CD4-positive, alpha-beta memory T cell (primary cell): ENCODE results near the gene CEACAM18. TPM values are rescaled to one million over a fixed set of nuclear protein-coding genes. Genes with fewer than 3 reads are reported as not detected.

Experiments
- CTCF ChIA-PET: fragments of 350-600 bp; sonication (Branson Sonifier 250); formaldehyde crosslinking; loops from one replicate; lab custom pipeline; 2021; ENCODE audit warnings: inconsistent platforms; ENCODE audit not compliant: partially characterized antibody; lab: Charles Lee
- POLR2A ChIA-PET: fragments of 350-600 bp; sonication (Branson Sonifier 250); formaldehyde crosslinking; loops from one replicate; lab custom pipeline; 2021; ENCODE audit not compliant: partially characterized antibody; lab: Charles Lee
- DNase-seq, 5 donors: peaks; one replicate each; pipeline versions ENCODE4 v3.0.0 to v3.0.0-alpha.2; 2020 to 2022; ENCODE audit warnings: mixed read lengths in 1 of 5
- H3K27ac ChIP-seq: one replicate; pipeline ENCODE4 v1.7.0; 2013; ENCODE audit warnings: low read depth, low read length
- H3K27me3 ChIP-seq: 2 replicates; pipeline ENCODE4 v1.7.0; 2013; ENCODE audit warnings: mild to moderate bottlenecking, low read length, moderate library complexity; ENCODE audit not compliant: insufficient read depth
- H3K36me3 ChIP-seq: 2 replicates; pipeline ENCODE4 v1.7.0; 2013; ENCODE audit warnings: mild to moderate bottlenecking, low read length, moderate library complexity; ENCODE audit not compliant: insufficient read depth
- H3K4me1 ChIP-seq: 2 replicates; pipeline ENCODE4 v1.7.0; 2013; ENCODE audit warnings: mild to moderate bottlenecking, low read length, moderate library complexity; ENCODE audit not compliant: insufficient read depth
- H3K4me3 ChIP-seq, 2 donors: one replicate each; pipeline ENCODE4 v1.7.0; 2013; ENCODE audit warnings: low read length in 2 of 2, mild to moderate bottlenecking in 1 of 2
- H3K9me3 ChIP-seq, 2 donors: one replicate each; pipeline ENCODE4 v1.7.0; 2013; ENCODE audit warnings: low read length in 2 of 2, control low read depth in 1 of 2; ENCODE audit not compliant: control insufficient read depth in 1 of 2
- H3K27ac Mint-ChIP-seq, 7 donors: one replicate each; pipeline ENCODE4 v1.8.0; 2020 to 2021; ENCODE audit warnings: mixed read lengths in 7 of 7, mild to moderate bottlenecking in 6 of 7, inconsistent platforms in 3 of 7, moderate library complexity in 3 of 7
- H3K27me3 Mint-ChIP-seq, 2 donors: one replicate each; pipeline ENCODE4 v1.8.0; 2020 to 2021; ENCODE audit warnings: mixed read lengths in 2 of 2
- H3K36me3 Mint-ChIP-seq, 2 donors: one replicate each; pipeline ENCODE4 v1.8.0; 2020 to 2021; ENCODE audit warnings: mixed read lengths in 2 of 2, inconsistent platforms in 1 of 2, mild to moderate bottlenecking in 1 of 2
- H3K4me1 Mint-ChIP-seq, 4 donors: one replicate each; pipeline ENCODE4 v1.8.0; 2020 to 2021; ENCODE audit warnings: mixed read lengths in 4 of 4, mild to moderate bottlenecking in 1 of 4
- H3K4me3 Mint-ChIP-seq, 8 donors: one replicate each; pipeline ENCODE4 v1.8.0; 2020 to 2021; ENCODE audit warnings: mixed read lengths in 8 of 8, mild to moderate bottlenecking in 7 of 8, moderate library complexity in 6 of 8, inconsistent platforms in 3 of 8
- H3K9me3 Mint-ChIP-seq, 8 donors: one replicate each; pipeline ENCODE4 v1.8.0; 2020 to 2021; ENCODE audit warnings: mixed read lengths in 8 of 8, mild to moderate bottlenecking in 5 of 8, inconsistent platforms in 3 of 8, moderate library complexity in 1 of 8
- intact Hi-C: fragments of 100-400 bp; cut with micrococcal nuclease; formaldehyde crosslinking; loops from one replicate; pipeline ENCODE4 v1.15.1; 2023
- polyA plus RNA-seq, 2 donors: library from polyadenylated mRNA; unstranded; fragments of 300-500 nt; fragmentation: Illumina TruSeq; gene quantifications; one replicate each; pipeline ENCODE4 v1.2.3, GENCODE V29; 2021
- total RNA-seq, 2 experiments: library from RNA; stranded (reverse); gene quantifications; one replicate each; pipeline ENCODE4 v1.2.3, GENCODE V29; 2021

CEACAM18 gene
- total and polyA plus RNA-seq, 4 experiments from 2014 or later: not detected

DNA sequence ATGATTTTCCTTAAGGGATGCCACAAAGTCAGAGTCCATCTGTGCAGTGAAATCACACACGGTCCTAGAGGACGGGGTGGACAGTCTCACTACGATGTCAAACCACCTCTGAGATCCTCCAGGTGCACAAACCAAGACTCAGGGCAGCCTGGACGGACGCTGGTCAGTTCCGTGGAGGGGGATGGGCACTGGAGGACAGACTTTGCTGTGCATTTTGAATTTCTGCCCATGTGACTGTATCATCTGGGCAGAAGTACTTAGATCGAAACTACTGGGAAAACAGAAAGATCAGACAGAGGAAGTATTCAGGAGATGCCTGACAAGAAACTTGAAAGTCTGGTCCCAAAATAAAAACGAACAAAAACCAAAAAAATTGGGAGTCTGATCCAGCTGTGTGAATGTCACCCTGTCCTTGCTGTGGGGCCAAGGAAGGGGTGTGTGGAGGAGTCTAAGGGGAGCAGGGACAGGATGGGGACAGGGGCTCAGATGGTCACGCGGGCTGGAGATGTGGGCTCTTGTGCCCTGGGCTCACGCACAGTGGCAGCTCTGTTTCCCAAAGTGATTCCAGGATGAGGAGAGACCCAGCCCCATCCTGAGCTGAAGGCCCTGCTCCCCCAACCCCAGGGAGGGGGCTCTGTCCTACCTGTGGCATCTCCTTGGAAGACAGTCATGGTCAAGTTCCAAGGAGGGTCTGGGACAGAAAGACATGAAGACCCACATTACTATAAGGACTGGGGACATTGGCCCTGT is 21.6 kb upstream of the CEACAM18 start:
- Mint-ChIP-seq H3K9me3 (peaks cover 0 to 4% (median 0%) of the 10 kb centered on the region in 8 donors), H3K27ac (no peak overlapping the region), H3K36me3 (no peaks in the 10 kb centered on the region), H3K4me3 (no peak overlapping the region), H3K27me3 (peaks cover 3 to 17% of the 10 kb centered on the region in 2 donors), H3K4me1 (peaks cover 0 to 4% (median under 1%) of the 10 kb centered on the region in 4 donors)
- H3K27ac ChIP-seq: no peak overlapping the region
- H3K9me3 ChIP-seq: no peaks in the 10 kb centered on the region
- ChIA-PET POLR2A (no interaction called here), CTCF (no interaction called here)
- no peak overlapping the region for H3K4me3 ChIP-seq
- no peaks in the 10 kb centered on the region for H3K27me3 ChIP-seq
- no peak for DNase-seq
- no peaks in the 10 kb centered on the region for H3K36me3 ChIP-seq
- intact Hi-C loops: no loop called here
- no peaks in the 10 kb centered on the region for H3K4me1 ChIP-seq

- H3K9me3 ChIP-seq: no peaks in the 10 kb centered on the region
- H3K36me3 Mint-ChIP-seq: no peaks in the 10 kb centered on the region
- peaks cover 0 to 4% (median 0%) of the 10 kb centered on the region in 8 donors for H3K9me3 Mint-ChIP-seq
- CTCF ChIA-PET: no interaction called here
- peak in 1 of 5 donors; percentile 25 for DNase-seq
- no peak overlapping the region for H3K27ac ChIP-seq
- H3K27me3 Mint-ChIP-seq: peaks cover 3 to 21% of the 10 kb centered on the region in 2 donors
- H3K36me3 ChIP-seq: no peaks in the 10 kb centered on the region
- intact Hi-C loops: no loop called here
- POLR2A ChIA-PET: no interaction called here
- no peaks in the 10 kb centered on the region for H3K4me1 ChIP-seq
- peaks cover 0 to 4% (median under 1%) of the 10 kb centered on the region in 4 donors for H3K4me1 Mint-ChIP-seq
- no peak overlapping the region for H3K4me3 Mint-ChIP-seq
- H3K27ac Mint-ChIP-seq: no peak overlapping the region
- peaks cover 7% of the 10 kb centered on the region for H3K27me3 ChIP-seq
- H3K4me3 ChIP-seq: no peak overlapping the region
Measured at GRCh38 chr19:51457351-51458013, 20.9 kb upstream of the CEACAM18 start.

- Histone ChIP-seq H3K9me3 (no peaks in the 10 kb centered on the region), H3K4me3 (no peak within 1 kb of the TSS), H3K36me3 (no peaks in the 10 kb centered on the region), H3K4me1 (no peaks in the 10 kb centered on the region), H3K27me3 (peaks cover 10% of the 10 kb centered on the region), H3K27ac (no peak within 1 kb of the TSS)
- H3K36me3 Mint-ChIP-seq: no peaks in the 10 kb centered on the region
- DNase-seq: no peak
- intact Hi-C loops: no loop called here
- H3K27me3 Mint-ChIP-seq: peaks cover 7 to 25% of the 10 kb centered on the region in 2 donors
- H3K4me3 Mint-ChIP-seq: no peak within 1 kb of the TSS
- ChIA-PET CTCF (no interaction called here), POLR2A (no interaction called here)
- peaks cover 2 to 8% (median 4%) of the 10 kb centered on the region in 4 donors for H3K4me1 Mint-ChIP-seq
- peak within 1 kb of the TSS in 1 of 7 donors; percentile 52 for H3K27ac Mint-ChIP-seq
- peaks cover 0 to 4% (median 0%) of the 10 kb centered on the region in 8 donors for H3K9me3 Mint-ChIP-seq
Measured at GRCh38 chr19:51458051-51458645, 20.2 kb upstream of the CEACAM18 start, which contains the start of gene SIGLEC8. Gene SIGLEC8 (minus strand): TSS chr19:51458454. CDS start chr19:51458387, 67 bp downstream.

GRCh38 chr19:51458899-51459505 is 19.3 kb upstream of the CEACAM18 start:
- Mint-ChIP-seq H3K27me3 (peaks cover 7 to 23% of the 10 kb centered on the region in 2 donors), H3K36me3 (no peaks in the 10 kb centered on the region), H3K9me3 (no peaks in the 10 kb centered on the region), H3K4me3 (no peak overlapping the region), H3K4me1 (peaks cover 2 to 13% (median 5%) of the 10 kb centered on the region in 4 donors), H3K27ac (peak overlapping the region in 1 of 7 donors; percentile 52)
- Histone ChIP-seq H3K4me1 (no peaks in the 10 kb centered on the region), H3K27me3 (peaks cover 10% of the 10 kb centered on the region), H3K9me3 (no peaks in the 10 kb centered on the region), H3K4me3 (no peak overlapping the region), H3K27ac (no peak overlapping the region), H3K36me3 (no peaks in the 10 kb centered on the region)
- ChIA-PET CTCF (no interaction called here), POLR2A (no interaction called here)
- DNase-seq: peak in 1 of 5 donors; percentile 14
- intact Hi-C loops: no loop called here

GRCh38 chr19:51460164-51460992 is 18.0 kb upstream of the CEACAM18 start:
- POLR2A ChIA-PET: no interaction called here
- no peak for DNase-seq

GRCh38 chr19:51461723-51462161 is 16.6 kb upstream of the CEACAM18 start:
- Histone ChIP-seq H3K4me3 (no peak overlapping the region), H3K4me1 (no peaks in the 10 kb centered on the region), H3K36me3 (no peaks in the 10 kb centered on the region), H3K27ac (no peak overlapping the region), H3K27me3 (peaks cover 10% of the 10 kb centered on the region), H3K9me3 (no peaks in the 10 kb centered on the region)
- Mint-ChIP-seq H3K4me1 (peaks cover 2 to 18% (median 5%) of the 10 kb centered on the region in 4 donors), H3K27me3 (peaks cover 12 to 29% of the 10 kb centered on the region in 2 donors), H3K4me3 (no peak overlapping the region), H3K36me3 (no peaks in the 10 kb centered on the region), H3K27ac (no peak overlapping the region), H3K9me3 (no peaks in the 10 kb centered on the region)
- intact Hi-C loops: no loop called here
- ChIA-PET POLR2A (no interaction called here), CTCF (no interaction called here)
- no peak for DNase-seq

More at GRCh38 chr19:51460164-51460992, 18.0 kb upstream of the CEACAM18 start:
- Mint-ChIP-seq H3K27me3 (peaks cover 12 to 32% of the 10 kb centered on the region in 2 donors), H3K9me3 (no peaks in the 10 kb centered on the region), H3K27ac (no peak overlapping the region), H3K4me3 (no peak overlapping the region), H3K4me1 (peaks cover 2 to 18% (median 5%) of the 10 kb centered on the region in 4 donors), H3K36me3 (no peaks in the 10 kb centered on the region)
- intact Hi-C loops: no loop called here
- no peak overlapping the region for H3K4me3 ChIP-seq
- CTCF ChIA-PET: interaction anchor here (1.0 kb wide), 1 partner anchor 12 kb away, joined by 4 read pairs; no protein-coding TSS in a partner anchor
- no peaks in the 10 kb centered on the region for H3K9me3 ChIP-seq
- no peaks in the 10 kb centered on the region for H3K36me3 ChIP-seq
- peaks cover 10% of the 10 kb centered on the region for H3K27me3 ChIP-seq
- no peaks in the 10 kb centered on the region for H3K4me1 ChIP-seq
- H3K27ac ChIP-seq: no peak overlapping the region
